Right lobe of liver (tissue), 6 donors: ENCODE results near the gene ODF4. TPM values are rescaled to one million over a fixed set of nuclear protein-coding genes. Genes with fewer than 3 reads are reported as not detected.

Experiments
- ATAC-seq, 4 donors: fragments of 200-7000 bp; cut with Tn5 transposase; one replicate each; pipeline ENCODE4 v1.9.1; 2020; ENCODE audit warnings: mild to moderate bottlenecking in 4 of 4, moderate library complexity in 4 of 4
- DNase-seq, 3 donors: peaks; one replicate each; pipeline ENCODE4 v3.0.0-alpha.2; 2020
- H3K27ac ChIP-seq, 3 donors: fragments of 200-600 bp; one replicate each; pipeline ENCODE4 v1.8.0; 2022
- H3K27me3 ChIP-seq, 2 donors: fragments of 200-600 bp; one replicate each; pipeline ENCODE4 v1.8.0; 2022
- H3K36me3 ChIP-seq, 4 donors: fragments of 200-600 bp; sonication (generic) in 1 of 4; one replicate each; pipeline versions ENCODE4 v1.5.1 to v1.8.0; 2017 to 2022; ENCODE audit warnings: control low read depth in 1 of 4
- H3K4me1 ChIP-seq, 4 donors: fragments of 200-600 bp; sonication (generic) in 1 of 4; one replicate each; pipeline versions ENCODE4 v1.5.1 to v1.8.0; 2017 to 2022; ENCODE audit warnings: control low read depth in 1 of 4
- H3K4me3 ChIP-seq, 3 donors: fragments of 200-600 bp; one replicate each; pipeline ENCODE4 v1.8.0; 2022
- H3K9me3 ChIP-seq, 4 donors: fragments of 200-600 bp; sonication (generic) in 1 of 4; one replicate each; pipeline versions ENCODE4 v1.5.1 to v1.8.0; 2017 to 2022; ENCODE audit warnings: control low read depth in 1 of 4
- POLR2A ChIP-seq: fragments of 450-650 bp; IDR thresholded peaks from one replicate; pipeline ENCODE4 v1.6.1; 2017; ENCODE audit warnings: antibody characterized with exemption, mild to moderate bottlenecking
- WGBS: methylation state at CpG from one replicate; pipeline ENCODE4 v1.1.6; 2018; ENCODE audit warnings: low coverage, low lambda C conversion rate; ENCODE audit not compliant: insufficient coverage; ENCODE audit errors: missing lambda C conversion rate; 5-methylcytosine and 5-hydroxymethylcytosine counted together
- intact Hi-C, 2 donors: fragments of 100-400 bp; cut with DNase I; formaldehyde crosslinking; loops; one replicate each; pipeline versions ENCODE4 v1.11.2 to v1.14.1; 2022
- total RNA-seq, 6 experiments: library from RNA; depleted of rRNA in 2 of 6; stranded (reverse); fragments of >200 nt in 2 of 6; fragmentation: NEBNext Ultra II Directional in 3 of 6; extraction: Animal tissue kit (Norgen Biotek cat#: 25700) in 3 of 6; gene quantifications; one replicate each; pipeline versions ENCODE4 v1.1.0 to v1.2.4, GENCODE V29; 2016 to 2023
- TF ChIP-seq, protein P1 (sequence below), 4 donors: fragments of 200-600 bp in 3 of 4; fragments of 450-650 bp in 1 of 4; IDR thresholded peaks; one replicate each; pipeline versions ENCODE4 v1.5.1 to v1.8.0; 2016 to 2022; ENCODE audit warnings: antibody characterized with exemption in 4 of 4, mild to moderate bottlenecking in 2 of 4
- donor health status: DM: no; HTN: yes; CAD: no.
- donor health status: DM: no; HTN: no; CAD: no.
- donor health status: DM: no; HTN: no; CAD: no.
- donor health status: DM: no; HTN: yes; CAD: no.
- donor health status: DM: no; HTN: yes; CAD: no.

Gene ODF4
- total RNA-seq, 6 experiments from 2014 or later = not detected

DNA sequence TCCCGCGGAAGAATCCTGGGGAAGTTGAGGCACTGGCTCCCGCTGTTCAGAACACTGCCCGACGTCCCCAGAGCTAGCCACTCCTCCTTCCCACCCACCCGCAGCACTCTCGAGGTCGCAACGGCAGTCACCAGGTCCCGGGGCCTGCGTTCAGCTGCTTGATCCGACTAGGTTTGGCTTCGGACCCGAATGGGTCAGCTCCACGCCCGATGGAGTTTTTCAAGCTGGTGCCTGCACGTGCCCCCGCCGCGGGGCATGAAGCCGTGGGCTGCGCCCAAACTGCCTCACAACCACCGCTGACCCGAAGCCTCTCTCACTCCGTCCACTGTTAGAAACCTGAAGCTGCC, 12.4 kb upstream of the ODF4 start:
- DNase-seq (no peak), ATAC-seq (peak in 3 of 4 donors; percentile 10 to 28 (median 27))
- H3K27ac ChIP-seq = peak overlapping the region in 1 of 3 donors; percentile 29

DNA sequence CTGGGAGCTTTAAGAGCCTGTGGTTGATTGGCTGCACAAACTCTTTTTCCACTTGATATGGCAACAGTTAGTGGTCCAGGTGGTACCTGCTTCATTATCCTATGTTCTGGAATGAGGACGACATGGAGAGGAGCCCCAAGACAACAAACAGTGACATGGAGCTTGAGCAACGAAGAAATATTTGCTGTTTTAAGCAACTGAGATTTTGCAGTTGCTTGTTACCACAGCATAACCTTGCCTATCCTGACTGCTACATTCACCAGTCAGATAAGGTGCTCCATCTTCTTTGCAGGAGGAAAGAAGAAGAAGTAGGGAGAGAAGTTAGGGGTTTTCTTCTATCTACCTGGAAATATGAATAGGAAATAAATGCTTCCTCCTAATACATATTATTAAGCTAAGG, 7.5 kb upstream of the ODF4 start:
- TF ChIP-seq, protein P1, sequence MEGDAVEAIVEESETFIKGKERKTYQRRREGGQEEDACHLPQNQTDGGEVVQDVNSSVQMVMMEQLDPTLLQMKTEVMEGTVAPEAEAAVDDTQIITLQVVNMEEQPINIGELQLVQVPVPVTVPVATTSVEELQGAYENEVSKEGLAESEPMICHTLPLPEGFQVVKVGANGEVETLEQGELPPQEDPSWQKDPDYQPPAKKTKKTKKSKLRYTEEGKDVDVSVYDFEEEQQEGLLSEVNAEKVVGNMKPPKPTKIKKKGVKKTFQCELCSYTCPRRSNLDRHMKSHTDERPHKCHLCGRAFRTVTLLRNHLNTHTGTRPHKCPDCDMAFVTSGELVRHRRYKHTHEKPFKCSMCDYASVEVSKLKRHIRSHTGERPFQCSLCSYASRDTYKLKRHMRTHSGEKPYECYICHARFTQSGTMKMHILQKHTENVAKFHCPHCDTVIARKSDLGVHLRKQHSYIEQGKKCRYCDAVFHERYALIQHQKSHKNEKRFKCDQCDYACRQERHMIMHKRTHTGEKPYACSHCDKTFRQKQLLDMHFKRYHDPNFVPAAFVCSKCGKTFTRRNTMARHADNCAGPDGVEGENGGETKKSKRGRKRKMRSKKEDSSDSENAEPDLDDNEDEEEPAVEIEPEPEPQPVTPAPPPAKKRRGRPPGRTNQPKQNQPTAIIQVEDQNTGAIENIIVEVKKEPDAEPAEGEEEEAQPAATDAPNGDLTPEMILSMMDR (IDR thresholded peaks at IDR 0.05) = no peak
- TF ChIP-seq POLR2A = no peak
- WGBS = 45% methylated on average over 2 of the region's 2 CpGs
- DNase-seq = no peak

More for the DNA sequence above, 12.4 kb upstream of the ODF4 start:
- H3K9me3 ChIP-seq = no peaks in the 10 kb centered on the region
- 47% methylated on average over 3 of the region's 25 CpGs for WGBS
- no peak for TF ChIP-seq POLR2A
- intact Hi-C loops = no loop called here
- no peaks in the 10 kb centered on the region for H3K4me1 ChIP-seq
- H3K36me3 ChIP-seq = no peaks in the 10 kb centered on the region
- H3K27me3 ChIP-seq = no peaks in the 10 kb centered on the region
- H3K4me3 ChIP-seq = peak overlapping the region; percentile 25 to 42 (median 38)

DNA sequence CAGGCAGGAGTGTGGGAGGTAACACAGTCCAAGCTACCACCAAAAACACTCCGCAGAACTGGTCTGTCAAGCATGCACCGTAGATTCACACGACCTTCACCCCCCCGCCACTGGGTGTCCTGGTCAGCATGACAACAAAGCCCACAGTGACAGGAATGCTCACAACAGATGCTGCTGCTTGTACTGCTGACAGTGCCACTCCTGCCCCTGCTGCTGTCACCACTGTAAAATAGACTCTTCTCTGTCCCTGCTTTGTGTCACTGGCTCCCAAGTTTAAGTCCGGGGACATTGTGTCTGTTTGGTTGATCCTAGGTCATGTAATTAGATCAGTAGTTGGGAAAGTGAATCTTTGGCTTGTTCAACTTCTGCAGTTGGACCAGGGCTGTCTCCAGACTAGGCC, 7.0 kb upstream of the ODF4 start:
- no peaks in the 10 kb centered on the region for H3K36me3 ChIP-seq
- DNase-seq = no peak
- H3K9me3 ChIP-seq = no peaks in the 10 kb centered on the region
- WGBS = 18% methylated on average over 3 of the region's 5 CpGs
- ATAC-seq = peak in 1 of 4 donors; percentile 38
- H3K4me3 ChIP-seq = no peak overlapping the region
- no peak overlapping the region for H3K27ac ChIP-seq
- intact Hi-C loops = no loop called here
- TF ChIP-seq, protein P1 (IDR thresholded peaks at IDR 0.05) = no peak
- TF ChIP-seq POLR2A = no peak
- H3K4me1 ChIP-seq = no peaks in the 10 kb centered on the region
- H3K27me3 ChIP-seq = no peaks in the 10 kb centered on the region

More for the DNA sequence above, 7.5 kb upstream of the ODF4 start:
- no peak overlapping the region for H3K27ac ChIP-seq
- no peak for ATAC-seq
- H3K9me3 ChIP-seq = no peaks in the 10 kb centered on the region
- no peak overlapping the region for H3K4me3 ChIP-seq
- H3K36me3 ChIP-seq = no peaks in the 10 kb centered on the region
- H3K27me3 ChIP-seq = no peaks in the 10 kb centered on the region
- intact Hi-C loops = no loop called here
- no peaks in the 10 kb centered on the region for H3K4me1 ChIP-seq

DNA sequence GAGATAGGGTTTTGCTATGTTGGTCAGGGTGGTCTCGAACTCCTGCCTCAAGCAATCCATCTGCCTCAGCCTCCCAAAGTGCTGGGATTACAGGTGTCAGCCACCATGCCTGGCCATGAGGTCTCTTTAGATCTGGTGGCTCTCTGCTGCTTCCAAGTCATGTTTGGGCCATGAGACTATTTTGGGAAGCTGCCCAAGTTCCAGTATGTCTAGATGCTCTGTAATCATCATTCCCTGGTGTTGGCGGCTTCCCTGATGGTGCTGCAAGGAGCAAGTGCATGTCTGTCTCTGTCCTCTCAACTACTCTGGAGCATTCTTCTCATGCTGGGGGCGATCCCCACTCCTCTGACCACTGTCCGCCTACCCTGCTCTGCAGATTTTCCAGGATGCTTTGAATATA, 6.4 kb upstream of the ODF4 start:
- WGBS = 82% methylated on average over 3 of the region's 4 CpGs

DNA sequence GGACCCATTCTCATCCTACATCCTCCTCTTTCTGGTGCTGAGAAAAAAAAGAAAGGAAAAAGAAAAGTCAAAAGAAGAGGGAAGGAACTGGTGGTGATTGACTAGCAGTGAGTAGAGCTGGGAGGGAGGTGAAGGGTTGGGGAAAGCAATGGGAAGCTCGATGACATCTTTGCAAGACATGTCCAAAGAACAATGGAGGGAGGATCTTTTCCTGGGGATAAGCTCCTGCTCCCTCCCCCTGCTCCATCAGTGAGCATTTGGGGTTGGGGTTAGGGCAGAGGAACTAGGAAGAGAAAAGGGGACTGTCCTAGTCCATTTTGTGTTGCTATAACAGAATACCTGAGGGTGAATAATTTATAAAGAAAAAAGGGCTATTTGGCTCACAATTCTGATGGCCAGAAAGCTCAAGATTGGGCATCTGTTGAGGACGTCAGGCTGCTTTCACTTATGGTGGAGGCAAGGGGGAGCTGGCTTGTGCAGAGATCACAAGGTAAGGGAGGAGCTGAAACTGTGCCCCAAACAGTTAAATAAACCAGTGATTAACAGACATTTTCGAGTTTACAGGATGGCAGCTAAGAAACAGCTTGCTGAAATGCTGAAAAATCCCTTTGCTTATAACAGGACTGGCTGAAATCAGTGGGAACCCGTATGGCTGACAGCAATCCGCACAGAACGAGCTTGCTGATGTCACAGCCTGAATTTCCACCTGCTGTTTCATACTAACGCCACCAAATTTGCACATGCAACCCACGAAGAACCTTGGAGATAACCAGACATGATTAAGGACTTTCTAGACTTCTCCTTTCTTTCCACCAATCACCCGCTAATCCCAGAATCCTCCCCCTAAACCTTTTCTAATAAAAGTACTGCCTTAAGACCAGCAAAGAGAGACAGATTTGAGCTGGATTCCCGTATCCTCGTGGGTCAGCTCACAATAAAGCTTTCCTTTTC, 1.6 kb upstream of the ODF4 start:
- no peak for TF ChIP-seq POLR2A
- TF ChIP-seq, protein P1 (IDR thresholded peaks at IDR 0.05) = no peak
- Histone ChIP-seq H3K36me3 (no peaks in the 10 kb centered on the region), H3K4me1 (no peaks in the 10 kb centered on the region), H3K27ac (no peak overlapping the region), H3K9me3 (no peaks in the 10 kb centered on the region), H3K4me3 (no peak overlapping the region), H3K27me3 (no peaks in the 10 kb centered on the region)
- intact Hi-C loops = no loop called here
- ATAC-seq = no peak
- no peak for DNase-seq
- 36% methylated on average over 10 of the region's 11 CpGs for WGBS

More for the DNA sequence above, 6.4 kb upstream of the ODF4 start:
- intact Hi-C loops = no loop called here
- Histone ChIP-seq H3K27me3 (no peaks in the 10 kb centered on the region), H3K36me3 (no peaks in the 10 kb centered on the region), H3K4me1 (no peaks in the 10 kb centered on the region), H3K9me3 (no peaks in the 10 kb centered on the region), H3K4me3 (no peak overlapping the region), H3K27ac (no peak overlapping the region)
- ATAC-seq (no peak), DNase-seq (no peak)
- TF ChIP-seq POLR2A = no peak
- TF ChIP-seq, protein P1 (IDR thresholded peaks at IDR 0.05) = no peak
